Thyroid gland (tissue), 4 donors: ENCODE results near the gene KRTAP24-1.

Experiments used
- POLR2A ChIP-seq, 2 donors: fragments of 450-650 bp; IDR thresholded peaks; one replicate each; pipeline ENCODE4 v1.6.1; 2017; ENCODE audit warnings: antibody characterized with exemption in 2 of 2, mild to moderate bottlenecking in 2 of 2, moderate library complexity in 1 of 2
- TF ChIP-seq, protein P1 (sequence below), 6 experiments: fragments of 200-600 bp in 3 of 6; fragments of 450-650 bp in 3 of 6; sonication (generic) in 3 of 6; IDR thresholded peaks; one replicate each; pipeline ENCODE4 v1.5.1; 2016 to 2019; ENCODE audit warnings: antibody characterized with exemption in 6 of 6, mild to moderate bottlenecking in 2 of 6, inconsistent platforms in 1 of 6, moderate library complexity in 1 of 6

DNA sequence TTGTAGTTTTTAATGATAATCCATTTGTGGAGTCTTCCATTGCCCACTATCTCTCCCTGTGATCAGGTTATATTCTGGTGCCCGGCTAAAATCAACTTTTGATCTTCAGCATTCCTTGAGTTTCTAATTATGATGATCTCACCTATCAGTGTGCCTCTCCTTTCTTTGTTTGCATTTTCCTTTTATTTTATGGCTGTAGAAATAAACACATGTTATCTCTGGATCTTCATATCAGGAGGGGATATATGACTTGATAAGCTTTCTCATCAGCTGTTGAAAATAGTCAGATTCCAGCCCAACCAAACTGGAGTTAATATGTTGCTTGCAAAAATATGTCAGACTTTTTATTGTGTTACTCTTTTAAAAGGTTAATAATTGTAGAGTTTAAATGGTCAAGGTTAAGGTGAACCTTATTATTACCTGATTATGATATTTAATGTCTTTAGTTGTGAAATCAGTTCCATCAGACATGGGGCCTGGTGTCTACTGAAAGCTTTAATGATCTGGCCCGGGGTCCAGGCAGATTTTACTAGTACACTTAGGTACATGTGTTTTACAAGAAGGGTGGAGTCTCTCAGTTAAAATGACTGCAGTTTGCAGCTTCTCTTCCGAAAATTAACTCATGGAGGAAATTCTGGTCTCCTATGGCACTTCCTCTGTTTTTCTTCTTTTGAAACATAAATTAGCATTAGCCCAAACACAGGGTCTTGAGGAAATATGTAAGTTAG lies 12.8 kb downstream of the KRTAP24-1 start:
- TF ChIP-seq, protein P1, sequence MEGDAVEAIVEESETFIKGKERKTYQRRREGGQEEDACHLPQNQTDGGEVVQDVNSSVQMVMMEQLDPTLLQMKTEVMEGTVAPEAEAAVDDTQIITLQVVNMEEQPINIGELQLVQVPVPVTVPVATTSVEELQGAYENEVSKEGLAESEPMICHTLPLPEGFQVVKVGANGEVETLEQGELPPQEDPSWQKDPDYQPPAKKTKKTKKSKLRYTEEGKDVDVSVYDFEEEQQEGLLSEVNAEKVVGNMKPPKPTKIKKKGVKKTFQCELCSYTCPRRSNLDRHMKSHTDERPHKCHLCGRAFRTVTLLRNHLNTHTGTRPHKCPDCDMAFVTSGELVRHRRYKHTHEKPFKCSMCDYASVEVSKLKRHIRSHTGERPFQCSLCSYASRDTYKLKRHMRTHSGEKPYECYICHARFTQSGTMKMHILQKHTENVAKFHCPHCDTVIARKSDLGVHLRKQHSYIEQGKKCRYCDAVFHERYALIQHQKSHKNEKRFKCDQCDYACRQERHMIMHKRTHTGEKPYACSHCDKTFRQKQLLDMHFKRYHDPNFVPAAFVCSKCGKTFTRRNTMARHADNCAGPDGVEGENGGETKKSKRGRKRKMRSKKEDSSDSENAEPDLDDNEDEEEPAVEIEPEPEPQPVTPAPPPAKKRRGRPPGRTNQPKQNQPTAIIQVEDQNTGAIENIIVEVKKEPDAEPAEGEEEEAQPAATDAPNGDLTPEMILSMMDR (IDR thresholded peaks at IDR 0.05), result no peak
- TF ChIP-seq POLR2A (IDR thresholded peaks at IDR 0.05), result no peak
